Heart right ventricle (tissue), 16 donors: Measurements from ENCODE around the gene RIPOR1. TPM values are rescaled to one million over a fixed set of nuclear protein-coding genes. Genes with fewer than 3 reads are reported as not detected.

Experiments
- ATAC-seq, 8 donors: fragments of 200-7000 bp; cut with Tn5 transposase; one replicate each; pipeline ENCODE4 v1.9.1; 2020; ENCODE audit warnings: mild to moderate bottlenecking in 8 of 8, moderate library complexity in 8 of 8, moderate number of reproducible peaks in 1 of 8
- DNase-seq, 2 donors: peaks; one replicate each; pipeline ENCODE4 v3.0.0-alpha.2; 2020
- H3K27ac ChIP-seq, 10 donors: fragments of 200-600 bp; sonication (generic) in 2 of 10; one replicate each; pipeline versions ENCODE4 v1.5.0 to v1.8.0; 2020 to 2022; ENCODE audit warnings: mild to moderate bottlenecking in 3 of 10
- H3K27me3 ChIP-seq, 7 donors: fragments of 200-600 bp; one replicate each; pipeline ENCODE4 v1.8.0; 2021 to 2022; ENCODE audit warnings: mild to moderate bottlenecking in 2 of 7
- H3K36me3 ChIP-seq, 9 donors: fragments of 200-600 bp; sonication (generic) in 1 of 9; one replicate each; pipeline versions ENCODE4 v1.5.0 to v1.8.0; 2020 to 2022; ENCODE audit warnings: mild to moderate bottlenecking in 2 of 9
- H3K4me1 ChIP-seq, 9 donors: fragments of 200-600 bp; sonication (generic) in 1 of 9; one replicate each; pipeline versions ENCODE4 v1.5.0 to v1.8.0; 2020 to 2022; ENCODE audit warnings: mild to moderate bottlenecking in 4 of 9
- H3K4me3 ChIP-seq, 10 donors: fragments of 200-600 bp; sonication (generic) in 2 of 10; one replicate each; pipeline versions ENCODE4 v1.5.0 to v1.8.0; 2020 to 2022; ENCODE audit warnings: mild to moderate bottlenecking in 7 of 10, moderate library complexity in 2 of 10
- H3K9me3 ChIP-seq, 11 donors: fragments of 200-600 bp in 10 of 11; sonication (generic) in 2 of 11; one replicate each; pipeline versions ENCODE4 v1.5.0 to v1.8.0; 2013 to 2022; ENCODE audit warnings: mild to moderate bottlenecking in 2 of 11, control low read depth in 1 of 11, moderate library complexity in 1 of 11
- CTCF ChIP-seq, 9 donors: fragments of 200-600 bp; sonication (generic) in 2 of 9; IDR thresholded peaks; one replicate each; pipeline versions ENCODE4 v1.5.0 to v1.8.0; 2021 to 2022; ENCODE audit warnings: antibody characterized with exemption in 9 of 9, mild to moderate bottlenecking in 5 of 9, moderate library complexity in 1 of 9
- WGBS, 2 donors: extraction: QIAGEN DNeasy Blood & Tissue Kit; methylation state at CpG; one replicate each; pipeline ENCODE4 v1.1.7; 2013; ENCODE audit warnings: inconsistent platforms in 1 of 2; 5-methylcytosine and 5-hydroxymethylcytosine counted together
- intact Hi-C, 10 donors: fragments of 100-400 bp; cut with DNase I; formaldehyde crosslinking; loops; one replicate each; pipeline versions ENCODE4 v1.11.1 to v1.14.2; 2022
- polyA plus RNA-seq, 2 donors: library from polyadenylated mRNA; stranded (reverse); fragments of 200-250 nt; gene quantifications; one replicate each; pipeline ENCODE4 v1.2.3, GENCODE V29; 2013
- total RNA-seq, 10 donors: library from RNA; stranded (reverse); fragmentation: NEBNext Ultra II Directional in 3 of 10; extraction: Animal tissue kit (Norgen Biotek cat#: 25700) in 3 of 10; gene quantifications; one replicate each; pipeline versions ENCODE4 v1.2.1 to v1.2.4, GENCODE V29; 2021 to 2023
- donor health status: Arrhythmogenic right ventricular cardiomyopathy.
- donor health status: ischemic (EF 13 %, LVEDD 7.1; RV severe dilation, severe dysfunction).
- donor health status: healthy with polysubstance abuse.
- donor health status: DM: no; HTN: yes; CAD: no.
- donor health status: DM: no; HTN: no; CAD: no.
- donor health status: ischemic (EF 25% LVEDD 6.9; RV normal size, moderate dysfunction).
- donor health status: ischemic (EF 25% LVEDD 5.7; RV mildly dilated, moderate dysfunction).
- donor health status: healthy.
- donor health status: DM: yes; HTN: yes; CAD: no.
- donor health status: Ischemic cardiomyopathy.
- donor health status: ischemic (EF 35%, LVEDD 5.7; RV mildly dilated, moderate dysfunction).
- donor health status: nonischemic (EF 11% LVEDD 7.7; RV severe dilation, severe dysfunction).
- donor health status: DM: yes; HTN: yes; CAD: no.
- donor health status: PGD.
- donor health status: ischemic (EF 29% LVEDD 5.4; RV normal size, mild dysfunction).
- donor health status: nonischemic (EF 23%, LVEDD 6.1; RV moderate dilation, normal function).

The RIPOR1 gene
- total and polyA plus RNA-seq, 12 donors: 40.0 to 86.1 (median 69.2) TPM

- Histone ChIP-seq H3K36me3 (peaks cover 0 to 21% (median 0%) of the 10 kb centered on the region in 9 donors), H3K4me1 (peaks cover 7 to 58% (median 34%) of the 10 kb centered on the region in 9 donors), H3K4me3 (no peak overlapping the region), H3K27ac (peak overlapping the region in 9 of 10 donors; percentile 47 to 80 (median 63)), H3K27me3 (no peaks in the 10 kb centered on the region), H3K9me3 (no peaks in the 10 kb centered on the region)
- intact Hi-C loops: loop anchor here in 1 of 10 donors (10.0 kb wide), 1 partner anchor 1158 kb away; no protein-coding TSS in a partner anchor
- 11 to 19% methylated on average over 4 of the region's 4 CpGs for WGBS, 2 donors
- TF ChIP-seq CTCF (IDR thresholded peaks at IDR 0.05): no peak
- ATAC-seq: peak; percentile 7 to 71 (median 56)
- peak in 1 of 2 donors; percentile 52 for DNase-seq
Measured at GRCh38 chr16:67552476-67552875, 23.8 kb downstream of the RIPOR1 start.

DNA sequence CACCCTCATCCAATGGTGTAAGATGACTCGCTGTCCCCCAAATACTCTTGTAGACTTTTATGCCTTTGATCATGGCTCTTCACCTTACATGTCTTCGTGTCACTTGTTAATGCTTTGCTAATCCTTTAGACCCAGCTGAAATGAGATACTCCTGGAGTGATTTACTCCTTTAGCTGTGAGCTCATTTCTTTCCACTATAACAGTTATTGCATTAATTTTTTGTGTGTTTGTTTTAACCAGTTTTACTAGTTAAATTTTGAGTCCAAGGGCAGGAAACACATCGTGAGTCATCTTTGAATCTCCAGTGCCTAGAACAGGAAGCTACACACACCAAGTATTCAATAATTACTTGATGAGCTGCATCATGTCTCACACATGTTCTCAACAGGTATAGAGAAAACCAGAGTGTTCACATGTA is 27.2 kb downstream of the RIPOR1 start:
- 74 to 79% methylated on average over 3 of the region's 3 CpGs for WGBS, 2 donors
- no peaks in the 10 kb centered on the region for H3K9me3 ChIP-seq
- intact Hi-C loops: loop anchor here in 1 of 10 donors (10.0 kb wide), 1 partner anchor 1161 kb away; no protein-coding TSS in a partner anchor
- ATAC-seq (no peak), DNase-seq (no peak)
- H3K4me1 ChIP-seq: peaks cover 4 to 46% (median 20%) of the 10 kb centered on the region in 9 donors
- peak overlapping the region in 3 of 10 donors; percentile 33 to 72 (median 35) for H3K27ac ChIP-seq
- H3K36me3 ChIP-seq: no peaks in the 10 kb centered on the region
- no peak overlapping the region for H3K4me3 ChIP-seq
- TF ChIP-seq CTCF (IDR thresholded peaks at IDR 0.05): no peak
- no peaks in the 10 kb centered on the region for H3K27me3 ChIP-seq

DNA sequence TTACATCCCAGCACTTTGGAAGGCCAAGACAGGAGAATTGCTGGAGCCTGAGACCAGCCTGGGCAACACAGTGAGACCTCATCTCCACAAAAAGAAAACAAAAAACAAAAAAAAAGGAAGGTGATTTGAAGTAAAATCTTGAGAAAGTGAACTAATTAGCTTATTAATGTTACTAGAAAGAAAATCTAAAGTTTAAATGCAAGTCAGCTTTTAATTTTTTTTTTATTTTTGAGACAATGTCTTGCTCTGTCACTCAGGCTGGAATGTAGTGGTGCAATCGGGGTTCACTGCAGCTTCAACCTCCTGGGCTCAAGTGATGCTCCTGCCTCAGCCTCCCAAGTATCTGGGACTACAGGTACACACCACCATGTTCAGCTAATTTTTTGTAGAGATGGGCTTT is 30.2 kb downstream of the RIPOR1 start:
- DNase-seq (no peak), ATAC-seq (no peak)
- 81 to 96% methylated on average over 1 of the region's 1 CpG for WGBS, 2 donors

DNA sequence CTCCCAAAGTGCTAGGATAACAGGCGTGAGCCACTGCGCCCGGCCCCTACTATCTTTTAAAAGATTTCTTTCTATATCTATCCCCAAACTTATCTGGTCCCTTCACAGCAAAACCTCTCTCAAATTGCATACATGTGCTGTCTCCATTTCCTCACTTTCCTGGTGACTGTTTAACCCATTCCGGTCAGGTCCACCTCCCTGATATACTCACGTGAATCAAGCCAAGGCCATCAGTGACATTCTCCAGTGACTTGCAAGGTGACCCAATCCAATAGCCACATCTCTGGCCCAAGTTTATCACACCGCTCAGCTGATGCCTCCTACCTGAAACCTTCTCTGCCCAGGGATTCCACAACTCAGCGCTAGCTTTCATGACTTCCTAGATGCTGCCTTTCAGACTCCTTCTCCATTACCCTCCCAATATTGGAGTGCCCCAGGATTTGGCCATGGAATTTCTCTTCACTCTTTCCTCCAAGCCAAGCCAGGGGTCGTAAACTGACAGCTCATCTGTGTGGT is 32.3 kb downstream of the RIPOR1 start:
- Histone ChIP-seq H3K4me3 (peak overlapping the region in 6 of 10 donors; percentile 95 to 100 (median 98)), H3K27me3 (no peaks in the 10 kb centered on the region), H3K4me1 (peaks cover 6 to 46% (median 34%) of the 10 kb centered on the region in 9 donors), H3K9me3 (no peaks in the 10 kb centered on the region), H3K27ac (peak overlapping the region; percentile 99 to 100 (median 100)), H3K36me3 (no peaks in the 10 kb centered on the region)
- WGBS, 2 donors: 74 to 78% methylated on average over 8 of the region's 8 CpGs
- no peak for TF ChIP-seq CTCF (IDR thresholded peaks at IDR 0.05)
- ATAC-seq (no peak), DNase-seq (no peak)
- intact Hi-C loops: loop anchor here in 8 of 10 donors (5.0 to 10.0 kb wide), 6 partner anchors 81 to 281 kb away; partner anchors contain the start of genes C16orf86 (in 2 of the 8), ENKD1 (in 2 of the 8), ACD (in 1 of the 8) and PARD6A (in 1 of the 8)

More for the DNA sequence above, 30.2 kb downstream of the RIPOR1 start:
- Histone ChIP-seq H3K9me3 (no peaks in the 10 kb centered on the region), H3K27ac (no peak overlapping the region), H3K4me1 (peaks cover 6 to 43% (median 15%) of the 10 kb centered on the region in 9 donors), H3K27me3 (no peaks in the 10 kb centered on the region), H3K4me3 (no peak overlapping the region), H3K36me3 (no peaks in the 10 kb centered on the region)
- no peak for TF ChIP-seq CTCF (IDR thresholded peaks at IDR 0.05)
- intact Hi-C loops: loop anchor here in 1 of 10 donors (10.0 kb wide), 1 partner anchor 1164 kb away; no protein-coding TSS in a partner anchor
